HG03521 (cell line): ENCODE results near the gene MTOR.

Experiments used
- ATAC-seq: cut with Tn5 transposase; IDR thresholded peaks from one replicate; pipeline ENCODE4 v1.9.1; 2021; ENCODE audit warnings: mild to moderate bottlenecking, moderate library complexity; ENCODE audit not compliant: unreplicated experiment

MTOR gene

DNA sequence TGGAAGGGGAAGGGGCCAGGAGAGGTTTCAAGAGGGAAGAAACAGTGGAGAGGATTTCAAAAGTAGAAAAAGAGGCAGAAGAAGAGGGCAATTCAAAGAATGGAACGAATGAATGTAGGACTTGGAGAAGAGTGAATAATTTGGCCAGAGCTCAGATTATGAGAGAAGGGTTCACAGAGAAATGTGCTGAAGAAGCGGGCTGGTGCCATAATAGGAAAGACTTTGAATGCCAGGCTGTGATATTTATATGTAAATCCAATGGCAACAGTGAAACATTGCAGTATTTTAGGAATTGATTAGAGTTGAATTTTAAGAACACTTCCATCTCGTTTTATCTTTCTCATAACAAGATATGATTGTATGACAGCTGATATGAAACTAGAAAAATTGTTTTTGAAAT lies 109.2 kb downstream of the MTOR start:
- no peak for ATAC-seq

DNA sequence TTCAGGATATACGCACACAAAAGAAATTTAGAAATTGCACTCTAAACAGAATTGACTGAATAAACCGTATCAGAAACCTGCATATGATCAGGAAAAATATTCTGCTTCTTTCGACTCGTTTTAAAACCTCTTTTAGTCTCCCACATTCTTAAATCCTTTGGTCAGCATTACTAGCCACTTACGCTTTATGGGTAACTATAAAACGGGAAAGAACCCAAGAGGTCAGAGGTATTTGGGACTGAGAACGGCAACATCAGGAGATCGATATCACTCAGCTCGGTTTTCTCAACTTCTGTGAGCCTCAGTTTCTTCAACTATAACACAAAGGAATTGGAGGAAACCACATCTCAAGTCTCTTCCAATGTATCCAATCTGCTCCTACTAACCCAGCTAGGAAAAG lies 109.6 kb downstream of the MTOR start:
- no peak for ATAC-seq

DNA sequence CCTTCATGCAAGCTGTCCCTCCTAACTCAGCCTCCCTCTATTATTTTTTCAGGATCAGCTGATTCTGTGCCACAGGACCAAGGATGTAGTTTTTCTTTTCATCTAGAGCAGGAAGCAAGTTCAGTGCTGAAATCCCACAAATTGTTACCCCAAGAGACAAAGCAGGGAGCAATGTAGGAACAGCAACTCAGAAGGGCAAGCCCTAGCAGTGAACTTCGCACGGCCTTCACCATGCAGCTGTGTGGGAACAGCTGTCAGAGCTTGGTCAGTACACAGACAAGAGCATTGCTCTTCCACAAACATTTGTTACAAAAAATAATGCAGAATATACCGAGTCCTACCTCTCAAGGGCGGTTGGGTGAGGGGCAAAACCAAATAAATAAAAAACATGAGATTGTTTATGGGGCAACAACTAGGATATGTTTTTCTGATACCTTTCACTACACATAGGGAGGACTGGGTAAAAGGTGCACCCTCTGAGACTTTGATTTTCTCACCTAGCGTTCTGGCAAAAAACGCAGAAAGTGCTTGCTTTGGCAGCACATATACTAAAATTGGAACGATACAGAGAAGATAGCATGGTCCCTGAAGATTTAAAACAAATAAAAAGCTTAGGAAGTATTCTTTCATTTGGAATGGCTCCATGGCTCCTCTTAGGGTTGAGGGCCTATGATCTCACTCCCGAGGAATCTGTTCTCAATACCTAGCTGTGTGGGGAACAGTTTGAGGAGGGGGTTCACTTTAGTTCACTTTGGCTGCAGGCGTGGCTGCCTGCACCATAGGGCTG lies 110.3 kb downstream of the MTOR start:
- ATAC-seq, result no peak

DNA sequence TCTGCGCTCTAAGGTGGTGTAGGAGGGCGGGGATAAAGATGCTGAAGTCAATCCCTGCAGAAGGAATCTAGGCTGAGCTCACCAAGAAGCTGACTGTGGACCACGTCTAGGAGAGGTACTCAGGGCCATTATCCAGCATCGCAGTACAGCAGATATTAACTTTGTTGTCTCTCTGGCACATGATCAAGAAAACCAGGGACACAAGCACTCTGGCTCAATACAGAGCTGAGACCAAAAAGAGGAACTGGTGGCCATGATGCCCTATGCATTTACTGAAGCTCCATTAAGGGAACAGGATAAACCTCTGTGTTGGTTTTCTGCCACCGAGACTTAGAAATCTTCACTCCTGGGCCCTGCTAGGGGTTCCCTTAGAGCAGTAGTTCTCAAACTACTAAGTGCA lies 111.2 kb downstream of the MTOR start:
- no peak for ATAC-seq

DNA sequence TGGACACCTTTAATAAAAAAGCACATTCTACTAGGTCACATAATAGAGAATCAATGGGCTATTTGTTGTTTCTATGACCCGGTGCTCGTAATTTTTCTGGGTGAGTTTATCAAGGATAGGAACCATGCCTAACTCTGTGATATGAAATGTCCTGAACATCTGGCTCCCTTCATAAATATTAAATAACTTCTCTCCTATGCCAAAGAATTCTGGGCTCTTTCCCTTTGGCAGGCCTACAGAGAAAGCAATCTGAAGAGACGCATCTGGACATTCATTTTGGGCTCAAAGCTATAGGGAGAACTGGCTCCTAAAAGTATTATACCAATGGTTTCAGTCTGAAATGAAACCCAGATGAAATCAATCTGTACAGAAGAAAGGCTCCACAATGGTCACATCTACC lies 112.0 kb downstream of the MTOR start:
- ATAC-seq, result no peak

DNA sequence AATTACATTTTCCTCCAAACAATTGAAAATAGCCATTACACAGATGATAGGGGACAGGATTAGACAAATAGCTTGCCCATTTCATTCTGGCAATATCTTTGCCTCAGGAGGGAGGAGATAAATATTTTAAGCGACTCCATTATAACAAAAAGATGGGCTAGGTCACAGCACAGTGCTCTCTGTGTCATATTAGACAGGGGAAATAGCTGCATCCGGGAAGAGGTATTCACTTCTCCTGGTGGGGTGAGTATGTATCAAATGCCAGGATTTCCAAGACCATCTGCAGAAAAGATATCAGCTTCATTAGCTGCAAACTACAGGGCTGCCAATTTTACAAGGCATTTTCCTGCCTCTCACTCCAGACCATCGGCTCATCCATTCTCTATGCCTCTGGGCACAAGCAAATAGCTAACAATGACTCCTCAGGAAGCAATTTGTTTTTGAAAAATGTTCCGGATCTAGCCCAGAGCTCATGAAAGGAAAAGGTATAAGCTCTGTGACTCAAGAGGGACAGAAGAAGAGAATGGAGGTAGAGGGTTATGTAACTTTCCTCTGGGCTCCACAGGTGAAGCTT lies 115.1 kb downstream of the MTOR start:
- ATAC-seq, result no peak

DNA sequence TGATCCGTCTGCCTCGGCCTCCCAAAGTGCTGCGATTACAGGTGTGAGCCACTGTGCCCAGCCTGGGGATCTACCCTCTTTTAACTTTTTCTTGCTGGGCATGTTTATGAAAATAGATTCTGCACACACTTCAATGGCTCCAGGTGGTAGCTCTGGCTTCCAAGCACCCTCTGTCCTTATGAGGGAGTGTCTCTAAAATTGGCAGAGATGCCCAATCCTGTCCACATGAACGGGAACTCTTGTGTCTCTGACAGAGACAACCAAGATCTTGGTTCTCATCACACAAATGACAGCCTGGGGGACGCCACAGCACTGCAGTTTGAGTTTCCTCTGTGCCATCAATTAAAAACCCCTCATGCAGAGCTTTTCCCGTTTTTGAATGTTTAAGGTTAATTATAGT lies 116.6 kb downstream of the MTOR start:
- ATAC-seq, result no peak

DNA sequence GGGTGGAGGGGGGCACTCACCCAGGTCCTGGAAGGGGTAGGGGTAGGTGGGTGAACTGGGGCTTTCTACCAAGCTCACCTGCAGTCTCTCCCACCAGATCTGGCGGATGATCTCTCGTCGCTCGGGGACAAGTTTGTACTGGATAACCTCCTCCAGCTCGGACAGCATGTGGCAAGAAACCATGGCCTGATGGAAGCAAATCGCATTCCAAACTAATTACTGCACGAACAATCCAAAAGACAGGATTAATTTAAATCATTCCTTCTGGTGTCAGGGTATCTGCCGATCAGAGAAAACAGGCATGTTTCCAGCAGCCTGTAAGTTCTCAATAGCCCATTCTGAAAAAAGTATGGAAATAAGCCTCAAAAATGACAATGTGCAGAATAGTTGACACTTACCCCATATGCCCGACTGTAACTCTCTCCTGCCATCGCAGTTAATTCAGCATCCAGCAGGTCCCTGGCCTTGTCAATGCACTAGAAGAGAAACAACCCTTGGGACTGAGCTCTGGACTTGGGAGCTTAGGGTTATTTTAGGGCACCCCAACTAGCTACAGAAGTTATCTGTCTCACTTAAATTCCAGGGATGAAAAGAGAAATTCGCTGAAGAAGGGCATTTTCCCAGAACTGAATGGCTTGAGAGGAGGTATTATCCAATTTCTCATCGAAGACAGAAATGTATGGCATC lies 117.6 kb downstream of the MTOR start:
- ATAC-seq, result no peak

DNA sequence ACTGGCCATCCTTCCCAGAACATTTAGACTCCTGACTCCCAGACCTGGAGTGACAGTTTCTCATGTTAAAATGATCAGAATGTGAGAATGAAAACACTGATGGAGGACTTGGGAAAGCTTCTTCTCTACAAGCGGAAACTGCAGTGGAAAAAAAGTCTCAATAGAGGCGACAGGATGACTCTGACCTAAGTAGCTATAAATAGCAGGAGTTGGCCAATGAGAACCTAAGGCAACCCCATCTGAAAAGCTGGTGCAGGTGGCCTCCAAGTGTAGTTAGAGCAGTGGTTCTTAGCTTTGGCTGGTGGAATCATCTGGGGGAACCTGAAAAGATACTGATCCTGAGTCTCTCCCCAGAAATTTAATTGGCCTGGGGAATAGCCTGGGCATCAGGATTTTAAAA lies 118.4 kb downstream of the MTOR start:
- no peak for ATAC-seq

DNA sequence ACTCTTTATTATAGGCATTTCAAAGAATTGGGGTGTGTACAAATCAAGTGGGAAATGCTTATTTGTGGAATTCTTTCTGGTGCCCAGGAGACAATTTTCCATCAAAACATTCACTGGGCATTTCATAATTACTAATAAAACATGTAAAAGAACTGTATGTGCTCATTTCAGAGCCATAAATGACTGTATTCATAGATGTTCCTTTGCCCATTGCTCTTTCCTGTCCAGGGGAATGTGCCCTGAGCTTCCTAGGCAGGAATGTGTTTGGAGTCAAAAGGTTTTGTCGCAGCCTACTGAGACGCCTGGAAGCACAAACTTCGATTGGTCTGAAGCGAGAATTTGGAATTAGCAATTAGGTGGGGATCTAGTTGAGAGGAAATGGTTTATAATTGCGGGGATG lies 119.0 kb downstream of the MTOR start:
- no peak for ATAC-seq

DNA sequence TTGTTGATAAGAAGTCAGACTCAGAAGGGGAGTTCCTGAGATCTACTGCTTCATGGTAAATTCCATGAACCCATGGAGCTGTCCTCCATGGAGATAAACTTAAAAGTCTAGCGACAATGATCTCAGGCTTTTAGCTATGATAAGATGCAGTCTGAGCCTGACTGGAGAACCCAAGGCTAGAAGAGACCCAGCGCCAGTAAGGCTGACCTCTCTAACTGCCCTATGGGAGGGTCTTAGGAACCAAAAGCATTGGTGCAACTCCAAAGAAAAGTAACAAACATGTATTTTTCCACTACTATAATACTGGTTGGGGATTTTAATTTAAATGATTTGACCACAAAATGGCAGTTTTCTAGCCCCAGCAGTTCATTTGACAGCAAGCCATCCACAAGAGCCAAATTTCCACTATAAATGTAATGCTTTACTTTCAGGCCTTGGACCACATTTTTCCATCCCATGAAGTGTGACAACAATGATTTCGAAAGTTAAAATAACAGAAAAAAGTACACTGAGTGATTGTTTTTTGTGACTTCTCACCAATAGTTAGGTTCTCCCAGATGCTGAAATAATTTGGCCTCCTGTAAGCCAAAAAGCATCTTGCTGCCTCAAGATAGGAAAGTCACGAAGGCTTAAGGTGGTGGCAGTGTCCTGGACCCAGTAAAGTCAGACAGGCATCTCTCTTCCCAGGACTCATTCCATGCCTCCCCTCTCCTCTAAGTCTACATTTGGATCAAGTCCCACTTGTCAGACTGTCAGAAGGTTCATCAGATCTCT lies 119.5 kb downstream of the MTOR start:
- ATAC-seq, result no peak

DNA sequence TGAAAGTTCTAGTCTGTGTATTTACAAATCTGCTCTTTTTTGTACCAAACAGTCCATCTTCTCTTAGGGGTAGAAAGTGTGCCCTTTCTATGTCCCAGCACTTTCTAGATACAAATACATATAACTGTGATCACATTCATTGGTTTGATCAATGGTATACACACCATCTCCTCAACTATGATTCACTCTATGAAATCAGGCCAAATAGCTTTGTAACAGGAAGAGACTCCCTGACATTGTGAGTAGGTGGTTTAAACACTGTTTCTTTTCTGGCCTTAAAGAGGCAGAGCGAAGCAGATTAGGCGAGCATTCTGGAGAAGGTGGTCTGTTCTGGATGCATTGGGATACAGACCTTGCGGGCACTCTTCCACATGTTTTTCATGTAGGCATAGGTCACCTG lies 123.4 kb downstream of the MTOR start:
- ATAC-seq, result no peak

DNA sequence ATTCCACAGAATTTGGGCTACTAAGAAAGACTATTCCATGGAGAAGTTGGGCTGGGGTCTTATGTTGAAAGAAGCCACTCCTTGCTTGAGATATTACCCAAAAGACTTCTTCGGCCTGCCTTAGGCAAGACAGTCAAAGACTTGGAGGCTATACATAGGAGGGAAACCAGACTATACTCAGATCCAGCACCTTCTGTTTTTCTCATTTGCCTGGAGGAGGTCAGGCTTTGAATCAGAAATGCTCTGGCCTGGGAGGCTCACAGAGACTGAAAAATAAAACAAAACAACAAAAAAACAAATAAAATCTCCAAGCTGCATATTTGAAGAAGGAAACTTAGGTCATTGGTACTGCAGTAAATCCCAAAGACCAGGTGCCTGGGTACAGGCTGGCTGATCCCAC lies 124.3 kb downstream of the MTOR start:
- ATAC-seq, result no peak

DNA sequence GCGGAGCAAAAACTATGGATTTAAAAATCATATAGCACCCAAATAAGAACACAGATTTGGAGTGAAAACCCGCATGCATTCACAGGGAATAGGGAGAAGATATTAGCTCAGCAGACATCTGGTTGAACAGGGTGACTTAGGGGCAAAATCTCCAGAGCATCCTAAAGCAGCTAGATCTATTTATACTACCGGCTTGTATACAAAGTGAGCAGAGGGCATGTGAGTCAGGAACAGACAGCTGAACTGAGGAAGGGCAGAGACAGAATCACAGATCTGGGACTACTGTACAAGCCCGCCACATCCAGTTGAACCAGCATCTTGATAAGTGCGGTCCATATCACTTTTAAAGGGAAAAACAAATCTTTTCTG lies 127.5 kb downstream of the MTOR start:
- ATAC-seq, result no peak

DNA sequence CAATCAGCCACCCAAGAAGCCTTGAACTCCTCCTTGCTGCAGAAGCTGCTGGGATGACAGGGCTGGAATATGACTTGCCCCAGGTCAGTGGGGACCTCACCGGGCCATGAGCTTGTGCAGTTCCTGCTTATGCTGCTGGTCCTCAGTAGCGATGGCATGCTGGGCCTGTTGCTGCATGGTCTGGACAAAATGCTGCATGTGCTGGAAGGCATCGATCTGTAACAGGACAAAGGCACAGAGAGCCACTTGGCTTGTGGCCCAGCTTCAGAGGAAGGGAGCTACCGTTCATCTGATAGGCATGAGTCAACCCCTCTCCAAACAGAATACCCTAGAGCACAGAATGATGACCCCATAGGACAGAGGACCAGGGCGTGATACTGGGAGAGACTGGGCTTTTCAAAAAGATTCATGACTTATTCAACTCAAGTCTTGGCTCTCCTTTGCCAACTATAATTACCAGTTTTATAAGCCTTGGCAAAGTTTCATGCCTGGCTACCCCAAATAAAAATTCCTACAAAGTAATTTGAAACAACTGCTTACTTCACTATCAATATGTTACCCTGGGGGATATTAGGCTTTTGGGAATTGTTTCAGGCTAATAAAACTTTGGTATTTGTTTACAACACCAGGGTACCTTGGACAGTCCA lies 128.0 kb downstream of the MTOR start:
- ATAC-seq, result no peak

DNA sequence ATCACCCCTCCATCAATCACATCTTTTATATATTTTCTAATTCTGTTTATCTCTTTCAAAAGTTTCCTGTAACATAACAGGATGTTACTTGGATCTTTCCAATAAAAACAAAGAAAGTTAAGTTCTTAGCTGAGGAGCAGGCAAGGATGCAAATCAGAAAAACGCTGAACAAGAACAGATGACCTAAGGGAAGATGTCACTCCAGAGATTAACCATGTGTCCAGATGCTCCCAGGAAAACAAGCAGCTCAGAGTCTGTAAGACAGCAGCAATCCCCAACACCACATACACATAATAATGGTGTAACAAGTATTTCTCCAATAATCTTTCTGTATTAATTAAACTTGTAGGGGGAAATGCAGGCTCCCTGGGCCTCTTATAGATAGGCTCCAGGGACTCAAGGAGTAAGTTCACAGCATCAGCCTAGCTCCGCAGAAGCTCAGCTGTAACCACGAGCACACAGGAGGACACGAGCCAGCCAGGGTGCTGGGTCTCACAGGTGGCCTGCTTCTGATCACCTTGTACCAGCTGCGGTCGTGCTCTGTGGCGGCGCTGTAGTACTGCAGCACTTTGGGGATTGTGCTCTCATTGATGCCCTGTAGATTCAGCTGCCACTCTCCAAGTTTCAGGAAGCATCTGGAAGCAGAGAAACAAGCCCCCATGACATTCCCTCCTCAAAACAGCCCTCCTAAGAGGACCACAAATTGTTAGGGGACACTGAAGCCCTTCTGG lies 129.6 kb downstream of the MTOR start:
- no peak for ATAC-seq

DNA sequence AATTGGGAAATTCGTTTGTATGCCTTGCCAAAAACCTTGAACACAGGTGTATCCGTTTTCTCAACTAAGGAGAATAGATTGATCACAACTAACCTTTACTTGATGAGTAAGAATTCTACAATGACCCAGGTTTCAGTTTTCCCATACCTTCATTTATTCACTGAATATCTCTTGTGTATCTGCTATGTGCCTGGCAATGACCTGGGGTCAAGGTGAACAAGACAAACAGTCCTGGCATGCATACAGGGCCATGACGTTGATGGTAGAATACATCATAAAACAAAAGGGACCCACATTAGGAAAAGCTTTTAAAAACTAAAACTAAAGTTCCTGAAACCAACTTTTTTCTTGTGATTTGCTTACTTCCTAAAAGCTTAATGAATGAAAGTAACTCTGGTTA lies 130.5 kb downstream of the MTOR start:
- ATAC-seq, result no peak

DNA sequence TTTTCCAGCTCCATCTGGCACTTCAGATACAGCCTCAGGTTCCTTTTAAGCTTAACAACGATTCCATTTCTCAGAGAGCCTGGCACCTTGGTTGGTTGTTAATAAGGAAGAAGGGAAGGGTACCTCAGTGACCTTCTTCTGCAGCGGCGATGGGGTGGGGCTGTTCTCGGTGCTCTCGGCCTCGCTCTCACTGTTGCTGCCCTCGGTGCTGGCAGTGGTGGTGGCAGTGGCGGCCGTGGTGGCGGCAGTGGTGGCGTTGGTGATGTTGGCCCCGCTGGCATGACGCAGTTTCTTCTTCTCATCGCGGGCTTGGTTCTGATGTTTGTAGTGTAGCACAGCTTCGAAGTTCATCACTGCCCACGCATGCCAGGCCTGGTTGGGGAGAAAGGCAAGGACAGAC lies 131.9 kb downstream of the MTOR start:
- ATAC-seq, result no peak

DNA sequence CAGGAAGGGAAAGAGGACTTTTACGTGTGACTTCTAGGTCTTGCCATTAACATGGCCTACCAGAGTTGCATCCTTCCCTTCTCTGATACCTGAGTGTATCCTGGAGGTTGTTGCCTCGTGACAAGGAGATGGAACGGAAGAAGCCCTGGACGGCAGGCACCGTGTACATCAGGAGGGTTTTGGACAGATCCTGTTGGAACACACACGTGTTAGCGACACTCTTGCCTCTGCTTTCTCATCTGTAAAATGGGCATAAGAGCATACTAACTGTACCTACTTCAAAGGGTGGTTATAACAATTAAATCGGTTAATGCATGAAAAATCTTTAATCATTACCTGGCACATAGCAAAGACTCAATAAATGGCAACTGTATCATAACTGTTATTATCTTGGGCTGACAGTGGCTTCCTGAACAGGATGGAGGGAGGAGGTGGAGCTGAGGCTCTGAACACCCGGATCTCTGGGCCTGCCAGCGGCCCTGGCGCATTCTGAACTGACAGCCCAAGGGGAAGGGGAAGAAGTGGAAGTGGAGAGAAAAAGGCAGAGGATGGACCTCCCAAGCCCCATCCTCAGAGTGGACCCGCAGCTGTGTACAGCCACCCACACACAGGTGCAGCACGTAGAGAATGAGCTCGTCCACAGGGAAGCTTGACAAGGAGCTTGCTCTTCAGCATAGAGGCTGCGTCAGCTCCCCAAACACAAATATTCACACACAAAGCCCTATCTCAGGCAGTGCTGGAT lies 132.5 kb downstream of the MTOR start:
- ATAC-seq, result no peak

DNA sequence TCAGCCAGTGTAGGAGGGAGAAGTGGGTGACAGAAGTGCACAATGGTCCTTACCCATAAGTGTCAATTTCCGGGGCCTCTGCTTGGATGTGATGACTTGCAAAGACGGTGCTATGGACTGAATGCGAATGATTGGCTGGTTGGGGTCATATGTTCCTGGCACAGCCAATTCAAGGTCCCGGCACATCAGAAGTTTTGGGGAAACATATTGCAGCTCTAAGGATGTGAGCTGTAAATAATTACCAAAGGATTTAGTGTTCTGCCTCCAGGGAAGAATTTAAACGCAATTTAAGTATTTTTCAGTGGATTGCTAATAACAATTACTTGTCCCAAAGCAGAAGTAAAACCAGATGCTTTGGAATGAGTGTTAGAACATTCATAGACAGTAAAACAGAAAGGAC lies 135.8 kb downstream of the MTOR start:
- no peak for ATAC-seq
